Measurements from ENCODE around the gene SACM1L.

- TF ChIP-seq POLR2A (IDR thresholded peaks at IDR 0.05) = no peak
- no peak for TF ChIP-seq CTCF (IDR thresholded peaks at IDR 0.05 in 4 of 5, conservative IDR thresholded peaks at IDR 0.05 in 1 of 5)
These were observed 72.6 kb downstream of the SACM1L start for GRCh38 chr3:45761831-45762230.
